ACHN (cell line): ENCODE results near the gene DRG2.

ENCODE experiments used
- DNase-seq: peaks from one replicate; pipeline ENCODE4 v3.0.0-alpha.2; 2015
- in situ Hi-C: cut with HindIII; loops from 2 replicates; pipeline ENCODE4 v1.10.0; 2017; ENCODE audit warnings: low sequenced_read_pairs, low pct_ligation_motif_present, low pct_unique_long_range_greater_than_20kb

DRG2 gene

GRCh38 chr17:18156976-18157280 lies 69.2 kb downstream of the DRG2 start:
- in situ Hi-C loops = no loop called here
- DNase-seq = no peak
